ENCODE data around the gene PELI2. TPM values are rescaled to one million over a fixed set of nuclear protein-coding genes. Genes with fewer than 3 reads are reported as not detected.

Gene PELI2
- total RNA-seq, 1 donor from 2014 or later, result 17.1 TPM

DNA sequence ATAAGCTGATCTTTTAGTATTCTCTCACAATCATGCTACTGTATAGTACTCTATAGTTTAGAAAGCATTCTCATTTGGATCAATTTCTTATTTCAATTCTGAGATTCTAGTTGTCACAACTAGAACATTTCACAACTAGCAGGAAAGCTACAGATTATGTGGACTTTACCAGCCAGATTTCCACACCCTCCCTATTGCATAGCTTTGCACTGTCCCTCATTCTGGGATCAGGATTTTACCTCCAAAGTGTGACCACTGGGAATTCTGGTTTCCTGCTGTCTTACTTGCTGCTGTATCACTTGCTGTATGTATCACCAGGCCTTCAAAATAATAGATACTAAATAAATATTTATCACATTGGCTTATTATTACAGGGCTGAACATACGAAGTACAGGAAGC, 10.2 kb upstream of the PELI2 start:
- intact Hi-C loops (cut with DNase I), result no loop called here
- Histone ChIP-seq H3K27me3 (no peaks in the 10 kb centered on the region), H3K27ac (no peak overlapping the region), H3K4me3 (no peak overlapping the region), H3K9me3 (no peaks in the 10 kb centered on the region), H3K4me1 (no peaks in the 10 kb centered on the region), H3K36me3 (no peaks in the 10 kb centered on the region)
- TF ChIP-seq, protein P1, sequence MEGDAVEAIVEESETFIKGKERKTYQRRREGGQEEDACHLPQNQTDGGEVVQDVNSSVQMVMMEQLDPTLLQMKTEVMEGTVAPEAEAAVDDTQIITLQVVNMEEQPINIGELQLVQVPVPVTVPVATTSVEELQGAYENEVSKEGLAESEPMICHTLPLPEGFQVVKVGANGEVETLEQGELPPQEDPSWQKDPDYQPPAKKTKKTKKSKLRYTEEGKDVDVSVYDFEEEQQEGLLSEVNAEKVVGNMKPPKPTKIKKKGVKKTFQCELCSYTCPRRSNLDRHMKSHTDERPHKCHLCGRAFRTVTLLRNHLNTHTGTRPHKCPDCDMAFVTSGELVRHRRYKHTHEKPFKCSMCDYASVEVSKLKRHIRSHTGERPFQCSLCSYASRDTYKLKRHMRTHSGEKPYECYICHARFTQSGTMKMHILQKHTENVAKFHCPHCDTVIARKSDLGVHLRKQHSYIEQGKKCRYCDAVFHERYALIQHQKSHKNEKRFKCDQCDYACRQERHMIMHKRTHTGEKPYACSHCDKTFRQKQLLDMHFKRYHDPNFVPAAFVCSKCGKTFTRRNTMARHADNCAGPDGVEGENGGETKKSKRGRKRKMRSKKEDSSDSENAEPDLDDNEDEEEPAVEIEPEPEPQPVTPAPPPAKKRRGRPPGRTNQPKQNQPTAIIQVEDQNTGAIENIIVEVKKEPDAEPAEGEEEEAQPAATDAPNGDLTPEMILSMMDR (IDR thresholded peaks at IDR 0.05), result no peak
- no peak for DNase-seq (ENCODE audit: low spot score in 2 of 2)

GRCh38 chr14:56112781-56113180, 5.4 kb upstream of the PELI2 start:
- no peak overlapping the region for H3K4me3 ChIP-seq
- H3K36me3 ChIP-seq, result no peaks in the 10 kb centered on the region
- DNase-seq (ENCODE audit: low spot score in 2 of 2), result no peak
- no peaks in the 10 kb centered on the region for H3K27me3 ChIP-seq
- intact Hi-C loops (cut with DNase I), result loop anchor here (10.0 kb wide), 1 partner anchor 408 kb away; no protein-coding TSS in a partner anchor
- TF ChIP-seq, protein P1 (IDR thresholded peaks at IDR 0.05), result no peak
- H3K27ac ChIP-seq, result no peak overlapping the region
- no peaks in the 10 kb centered on the region for H3K9me3 ChIP-seq
- peaks cover 0 to 3% of the 10 kb centered on the region in 2 donors for H3K4me1 ChIP-seq

- no peak for DNase-seq (ENCODE audit: low spot score in 2 of 2)
- Histone ChIP-seq H3K9me3 (no peaks in the 10 kb centered on the region), H3K4me1 (peaks cover 0 to 3% of the 10 kb centered on the region in 2 donors), H3K27ac (no peak overlapping the region), H3K4me3 (no peak overlapping the region), H3K36me3 (no peaks in the 10 kb centered on the region), H3K27me3 (no peaks in the 10 kb centered on the region)
- intact Hi-C loops (cut with DNase I), result loop anchor here (5.0 to 10.0 kb wide), 4 partner anchors 157 to 533 kb away; partner anchors contain the start of gene KTN1
- TF ChIP-seq, protein P1 (IDR thresholded peaks at IDR 0.05), result no peak
Measured at GRCh38 chr14:56115334-56115870, 2.8 kb upstream of the PELI2 start.

DNA sequence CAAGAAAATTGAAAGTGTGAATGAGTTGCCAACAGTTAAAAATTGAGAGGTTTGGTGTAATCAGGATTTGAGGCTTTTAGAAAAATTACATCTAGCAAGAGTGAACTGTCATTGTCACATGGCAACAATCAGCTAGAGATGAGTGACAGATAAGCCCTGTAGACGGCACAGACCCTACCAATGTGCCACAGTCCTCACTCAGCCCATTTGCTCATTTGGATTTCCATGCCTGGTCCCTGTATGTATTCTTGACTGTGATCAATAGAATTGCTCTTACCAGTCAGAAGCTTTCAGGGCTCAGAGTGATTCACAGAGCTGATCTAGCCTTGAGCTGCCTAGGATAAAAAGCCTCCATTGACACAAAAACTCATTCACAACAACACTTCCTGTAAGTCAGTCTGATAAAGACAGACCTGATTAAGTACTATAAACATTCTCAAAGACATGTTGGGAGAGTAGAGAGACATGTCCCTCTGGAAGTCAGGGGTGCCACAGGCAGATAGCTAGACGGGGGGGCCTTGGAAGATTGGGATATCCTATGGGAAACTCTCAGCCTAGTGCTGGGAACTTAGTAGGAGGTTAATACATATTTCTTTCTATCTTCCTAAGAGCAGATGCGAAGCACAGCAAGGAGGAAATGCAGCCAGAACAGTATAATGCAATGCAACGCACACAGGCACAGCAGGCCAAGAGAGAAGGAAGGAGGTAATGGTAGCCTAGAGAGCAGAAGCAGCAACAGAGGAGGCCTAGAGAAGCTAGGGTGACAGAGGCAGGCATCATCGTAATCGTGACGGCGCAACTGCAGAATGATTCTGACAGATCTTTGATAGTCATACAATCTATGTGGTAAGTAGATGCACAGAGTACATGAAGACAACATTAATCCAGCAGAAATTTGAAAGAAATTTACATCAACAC, 2.0 kb upstream of the PELI2 start:
- Histone ChIP-seq H3K4me3 (no peak overlapping the region), H3K27me3 (no peaks in the 10 kb centered on the region), H3K4me1 (peaks cover 0 to 8% of the 10 kb centered on the region in 2 donors), H3K27ac (peak overlapping the region in 1 of 2 donors; percentile 73), H3K9me3 (no peaks in the 10 kb centered on the region), H3K36me3 (no peaks in the 10 kb centered on the region)
- intact Hi-C loops (cut with DNase I), result loop anchor here (5.0 to 10.0 kb wide), 4 partner anchors 156 to 534 kb away; partner anchors contain the start of gene KTN1
- no peak for DNase-seq (ENCODE audit: low spot score in 2 of 2)
- TF ChIP-seq, protein P1 (IDR thresholded peaks at IDR 0.05), result no peak

DNA sequence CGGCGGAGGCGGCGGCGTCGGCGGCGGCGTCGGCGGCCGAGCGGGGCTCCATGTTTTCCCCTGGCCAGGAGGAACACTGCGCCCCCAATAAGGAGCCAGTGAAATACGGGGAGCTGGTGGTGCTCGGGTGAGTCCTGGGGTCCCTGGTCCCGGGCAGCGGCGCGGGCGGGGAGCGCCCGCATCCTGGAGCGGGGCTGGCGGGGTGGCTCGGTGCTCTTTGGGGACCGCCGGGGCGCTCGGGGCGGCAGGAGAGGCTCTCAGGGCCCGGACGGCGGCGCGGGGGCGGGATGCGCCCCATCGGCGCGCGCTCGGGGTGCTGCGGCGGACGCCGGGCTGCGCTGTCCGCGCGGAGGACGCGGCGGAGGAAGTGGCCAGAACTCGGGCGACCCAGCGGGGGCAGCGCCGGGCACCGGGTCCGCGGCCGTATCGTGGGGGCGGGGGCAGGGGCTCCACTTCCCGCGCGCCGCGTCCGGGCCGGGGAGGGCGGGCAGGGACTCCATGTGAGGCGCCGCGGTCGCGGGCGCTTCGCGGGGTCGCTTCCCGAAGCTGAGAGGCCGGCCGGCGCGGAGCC, 485 bp downstream of the PELI2 start:
- H3K27me3 ChIP-seq, result no peaks in the 10 kb centered on the region
- peak overlapping the region; percentile 100 for H3K4me3 ChIP-seq
- peaks cover 0 to 25% of the 10 kb centered on the region in 2 donors for H3K4me1 ChIP-seq
- intact Hi-C loops (cut with DNase I), result loop anchor here (2.0 to 10.0 kb wide), 5 partner anchors 154 to 536 kb away; partner anchors contain the start of gene KTN1
- no peaks in the 10 kb centered on the region for H3K36me3 ChIP-seq
- H3K9me3 ChIP-seq, result no peaks in the 10 kb centered on the region
- TF ChIP-seq, protein P1 (IDR thresholded peaks at IDR 0.05), result no peak
- peak in 1 of 2 donors; percentile 72 for DNase-seq (ENCODE audit: low spot score in 2 of 2)
- peak overlapping the region; percentile 90 to 99 for H3K27ac ChIP-seq

Measured in ascending aorta (tissue), 2 donors.